A673 (cell line): ENCODE results near the gene ELAVL1. TPM values are rescaled to one million over a fixed set of nuclear protein-coding genes. Genes with fewer than 3 reads are reported as not detected.

Experiments used
- BruUV-seq: library from RNA; stranded (reverse); fragments of 400-500 nt; replicated peaks from 2 replicates; lab custom pipeline; 2021; lab: Mats Ljungman, UMichigan
- CTCF ChIA-PET: fragments of 300-600 bp; sonication (Branson Sonifier 250); formaldehyde crosslinking; loops from one replicate; lab custom pipeline; 2022; ENCODE audit warnings: antibody characterized with exemption; lab: Charles Lee
- POLR2A ChIA-PET: fragments of 300-600 bp; sonication (Branson Sonifier 250); formaldehyde crosslinking; loops from one replicate; lab custom pipeline; 2022; ENCODE audit warnings: antibody characterized with exemption; ENCODE audit not compliant: low non-redundant PET; lab: Charles Lee
- DNase-seq: peaks from one replicate; pipeline ENCODE4 v3.0.0-alpha.2; 2015; ENCODE audit warnings: low spot score
- H3K27ac ChIP-seq: fragments of 200-600 bp; sonication (generic); 2 replicates; pipeline ENCODE4 v1.5.1; 2016; ENCODE audit warnings: mixed run types, low read depth, mild to moderate bottlenecking, mixed read lengths, antibody characterized with exemption, low read length; ENCODE audit not compliant: poor library complexity, severe bottlenecking
- H3K27me3 ChIP-seq: fragments of 200-600 bp; sonication (generic); replicated peaks from 2 replicates; pipeline ENCODE4 v1.6.1; 2017; ENCODE audit warnings: mixed run types, low read depth, mild to moderate bottlenecking, mixed read lengths, antibody characterized with exemption, low read length; ENCODE audit not compliant: insufficient read depth, poor library complexity
- H3K36me3 ChIP-seq: fragments of 200-600 bp; sonication (generic); 2 replicates; pipeline ENCODE4 v1.6.1; 2016; ENCODE audit warnings: mixed run types, mild to moderate bottlenecking, mixed read lengths, antibody characterized with exemption, low read length; ENCODE audit not compliant: insufficient read depth, poor library complexity, severe bottlenecking
- H3K4me1 ChIP-seq: fragments of 200-600 bp; sonication (generic); 2 replicates; pipeline ENCODE4 v1.6.1; 2017; ENCODE audit warnings: mixed run types, mild to moderate bottlenecking, mixed read lengths, antibody characterized with exemption, low read length; ENCODE audit not compliant: insufficient read depth, poor library complexity, severe bottlenecking
- H3K4me3 ChIP-seq: fragments of 200-600 bp; sonication (generic); 2 replicates; pipeline ENCODE4 v1.5.1; 2016; ENCODE audit warnings: low read depth, mixed run types, mild to moderate bottlenecking, mixed read lengths, low read length; ENCODE audit not compliant: poor library complexity, severe bottlenecking
- H3K9me3 ChIP-seq: fragments of 200-600 bp; sonication (generic); 2 replicates; pipeline ENCODE4 v1.6.1; 2016; ENCODE audit warnings: mixed run types, low read depth, mild to moderate bottlenecking, mixed read lengths, antibody characterized with exemption, low read length; ENCODE audit not compliant: poor library complexity, severe bottlenecking
- EZH2 ChIP-seq: fragments of 200-600 bp; sonication (generic); IDR thresholded peaks from 2 replicates; pipeline ENCODE4 v1.6.1; 2017; ENCODE audit warnings: borderline replicate concordance, low read depth, mild to moderate bottlenecking, mixed read lengths, antibody characterized with exemption, low read length; ENCODE audit not compliant: poor library complexity, severe bottlenecking
- intact Hi-C: fragments of 100-400 bp; cut with micrococcal nuclease; formaldehyde crosslinking; loops from one replicate; pipeline ENCODE4 v1.10.0; 2022; ENCODE audit not compliant: unreplicated experiment
- total RNA-seq: library from RNA; stranded (reverse); gene quantifications from 2 replicates; pipeline ENCODE4 v1.2.3, GENCODE V29; 2021
- TF ChIP-seq, protein P1 (sequence below): fragments of 300-800, 200-600 bp; sonication (generic); conservative IDR thresholded peaks from 2 replicates; pipeline ENCODE4 v1.5.1; 2017; ENCODE audit warnings: low read depth, mild to moderate bottlenecking, antibody characterized with exemption, low read length, moderate library complexity, mixed read lengths

Gene ELAVL1
- total RNA-seq, 1 experiment from 2014 or later = 171 TPM

GRCh38 chr19:8017808-8018207 is 12.4 kb upstream of the ELAVL1 start:
- no peak overlapping the region for H3K27ac ChIP-seq
- ChIA-PET CTCF (interaction anchor here (1.1 kb wide), 1 partner anchor 16 kb away, joined by 3 read pairs; no protein-coding TSS in a partner anchor), POLR2A (no interaction called here)
- intact Hi-C loops = loop anchor here (5.0 kb wide), 1 partner anchor 234 kb away; no protein-coding TSS in a partner anchor
- peak; percentile 39 for DNase-seq
- H3K36me3 ChIP-seq = no peaks in the 10 kb centered on the region
- no peaks in the 10 kb centered on the region for H3K9me3 ChIP-seq
- no peak overlapping the region for H3K4me3 ChIP-seq
- no peaks in the 10 kb centered on the region for H3K4me1 ChIP-seq
- no peaks in the 10 kb centered on the region for H3K27me3 ChIP-seq
- no TSS peak for BruUV-seq
- no peak for TF ChIP-seq EZH2
- TF ChIP-seq, protein P1, sequence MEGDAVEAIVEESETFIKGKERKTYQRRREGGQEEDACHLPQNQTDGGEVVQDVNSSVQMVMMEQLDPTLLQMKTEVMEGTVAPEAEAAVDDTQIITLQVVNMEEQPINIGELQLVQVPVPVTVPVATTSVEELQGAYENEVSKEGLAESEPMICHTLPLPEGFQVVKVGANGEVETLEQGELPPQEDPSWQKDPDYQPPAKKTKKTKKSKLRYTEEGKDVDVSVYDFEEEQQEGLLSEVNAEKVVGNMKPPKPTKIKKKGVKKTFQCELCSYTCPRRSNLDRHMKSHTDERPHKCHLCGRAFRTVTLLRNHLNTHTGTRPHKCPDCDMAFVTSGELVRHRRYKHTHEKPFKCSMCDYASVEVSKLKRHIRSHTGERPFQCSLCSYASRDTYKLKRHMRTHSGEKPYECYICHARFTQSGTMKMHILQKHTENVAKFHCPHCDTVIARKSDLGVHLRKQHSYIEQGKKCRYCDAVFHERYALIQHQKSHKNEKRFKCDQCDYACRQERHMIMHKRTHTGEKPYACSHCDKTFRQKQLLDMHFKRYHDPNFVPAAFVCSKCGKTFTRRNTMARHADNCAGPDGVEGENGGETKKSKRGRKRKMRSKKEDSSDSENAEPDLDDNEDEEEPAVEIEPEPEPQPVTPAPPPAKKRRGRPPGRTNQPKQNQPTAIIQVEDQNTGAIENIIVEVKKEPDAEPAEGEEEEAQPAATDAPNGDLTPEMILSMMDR = peak; percentile 58

DNA sequence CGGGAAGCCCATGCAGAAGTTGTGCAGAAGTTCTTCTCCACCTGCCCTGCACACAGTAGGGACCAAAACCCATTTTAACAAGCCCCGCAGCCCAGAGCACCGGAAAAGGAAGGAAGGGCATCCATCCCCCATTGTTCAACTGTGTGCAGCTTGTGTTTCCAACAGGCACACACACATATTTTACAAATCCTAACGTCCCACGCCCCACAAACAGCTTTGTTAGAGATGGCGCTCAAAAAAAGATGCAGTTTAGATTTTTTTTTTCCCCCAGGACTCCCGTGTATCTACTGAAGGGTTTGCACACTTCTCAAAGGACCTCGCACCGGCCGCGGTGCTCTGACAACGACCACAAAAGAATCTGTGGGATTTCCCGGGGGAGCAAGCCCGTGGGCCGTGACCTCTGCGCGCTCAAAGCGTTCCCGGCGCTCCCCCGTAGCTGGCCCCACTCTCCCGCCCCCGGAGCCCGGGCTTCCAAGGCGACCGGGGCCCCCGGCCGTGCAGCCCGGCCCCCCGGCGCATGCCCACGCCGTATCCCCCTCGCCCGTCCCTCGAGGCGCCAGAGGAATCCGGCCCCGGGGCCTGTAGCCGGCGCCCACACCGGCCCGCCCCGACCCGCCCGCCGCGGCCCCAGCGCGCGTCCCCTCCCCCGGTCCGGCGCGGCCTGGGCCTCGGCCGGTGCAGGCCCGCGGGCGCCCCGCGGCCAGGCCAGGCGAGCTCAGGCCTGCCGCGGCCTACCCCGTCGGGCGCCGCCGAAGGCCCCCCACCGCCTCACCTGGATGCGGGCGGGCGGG is 523 bp downstream of the ELAVL1 start:
- Histone ChIP-seq H3K27me3 (no peaks in the 10 kb centered on the region), H3K27ac (peak overlapping the region; percentile 82), H3K4me3 (peak overlapping the region; percentile 95), H3K4me1 (peaks cover 19% of the 10 kb centered on the region), H3K36me3 (no peaks in the 10 kb centered on the region), H3K9me3 (no peaks in the 10 kb centered on the region)
- ChIA-PET POLR2A (no interaction called here), CTCF (no interaction called here)
- BruUV-seq = no TSS peak
- intact Hi-C loops = loop anchor here (5.0 kb wide), 1 partner anchor 63 kb away; the partner anchor contains the start of gene TIMM44
- peak; percentile 30 for DNase-seq
- TF ChIP-seq, protein P1 = no peak
- TF ChIP-seq EZH2 = no peak

DNA sequence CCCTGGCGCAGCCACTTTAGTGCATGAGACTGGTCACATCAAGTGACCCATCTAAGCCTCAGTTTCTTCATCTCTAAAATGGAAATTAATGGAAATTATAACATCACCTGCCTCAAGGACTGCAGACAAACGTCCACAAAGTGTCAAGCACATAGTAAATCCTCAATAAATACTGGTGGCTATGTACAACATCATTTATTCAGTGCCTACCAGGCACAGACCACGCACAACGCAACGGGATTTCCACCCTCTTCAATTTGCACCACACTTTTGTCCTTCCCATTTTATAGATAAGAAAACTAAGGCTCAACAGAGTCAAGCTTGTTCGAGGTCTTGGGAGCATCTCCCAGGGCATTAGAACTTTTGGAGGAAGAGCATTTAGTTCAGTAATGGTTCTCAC is 1.4 kb downstream of the ELAVL1 start:
- POLR2A ChIA-PET = no interaction called here
- H3K27me3 ChIP-seq = no peaks in the 10 kb centered on the region
- intact Hi-C loops = loop anchor here (5.0 kb wide), 1 partner anchor 62 kb away; the partner anchor contains the start of gene TIMM44
- no peaks in the 10 kb centered on the region for H3K9me3 ChIP-seq
- no peak overlapping the region for H3K27ac ChIP-seq
- TF ChIP-seq EZH2 = no peak
- no peaks in the 10 kb centered on the region for H3K36me3 ChIP-seq
- H3K4me3 ChIP-seq = peak overlapping the region; percentile 95
- BruUV-seq = TSS peak; percentile 72
- H3K4me1 ChIP-seq = peaks cover 19% of the 10 kb centered on the region
- DNase-seq = no peak
- CTCF ChIA-PET = no interaction called here
